AG09319 (cell line): ENCODE data around the gene ANKDD1A.
A peak's percentile ranks its signal among the peaks of the same experiment; 100 is the strongest.

ENCODE experiments used
- DNase-seq: peaks from one replicate; pipeline ENCODE4 v3.0.0-alpha.2; 2010; ENCODE audit warnings: low read depth; ENCODE audit errors: extremely low read depth
- TF ChIP-seq, protein P1 (sequence below): IDR thresholded peaks from 2 replicates; pipeline ENCODE4 v1.5.1; 2011; ENCODE audit warnings: low read depth, mild to moderate bottlenecking, inconsistent platforms, low read length, moderate library complexity

ANKDD1A gene

DNA sequence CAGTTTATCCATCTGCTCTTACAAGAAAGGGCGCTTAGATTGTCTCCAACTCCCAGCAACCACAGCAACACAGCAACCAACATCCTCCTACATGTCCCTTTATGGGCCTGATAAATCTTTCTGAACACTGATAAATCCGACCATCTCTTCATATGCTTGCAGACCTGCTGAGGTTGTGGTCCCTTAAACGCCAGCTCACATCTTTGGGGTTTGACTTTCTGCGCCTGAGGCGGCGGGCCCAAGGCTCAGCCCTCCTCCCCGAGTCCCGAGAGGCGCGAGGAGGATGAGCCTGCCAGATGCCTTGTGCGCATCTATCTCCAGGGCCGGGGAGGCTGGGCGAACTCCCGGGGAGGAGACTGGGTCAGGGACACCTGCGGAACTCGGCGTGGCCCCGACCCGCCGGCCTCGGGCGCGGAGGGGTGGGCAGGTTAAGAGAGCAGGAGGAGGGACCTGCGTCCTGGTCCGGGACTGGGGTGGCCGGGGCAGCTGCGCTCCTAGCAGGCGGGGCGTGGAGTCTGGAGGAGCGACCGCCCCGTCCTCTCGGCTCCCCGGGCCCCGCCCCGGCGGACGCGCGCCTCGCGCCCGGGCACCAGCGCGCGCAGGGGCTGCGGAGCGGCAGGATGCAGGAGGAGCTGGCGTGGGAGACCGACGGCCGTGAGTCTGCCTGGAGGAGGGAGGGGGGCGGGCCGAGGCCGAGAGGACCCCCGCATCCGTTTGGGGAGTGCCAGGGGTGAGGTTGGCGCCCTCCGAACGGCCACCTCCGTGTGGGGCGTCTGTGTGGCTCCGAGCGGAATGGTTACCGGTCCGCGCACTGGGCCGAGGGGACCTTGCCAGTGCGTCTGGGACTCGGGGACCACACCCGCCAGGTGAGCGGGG, at the start of gene ANKDD1A:
Gene ANKDD1A, plus strand, starts transcription at position 592 of the 876 bp plus-strand sequence. Its CDS starts 29 bp downstream, at position 621.
- TF ChIP-seq, protein P1, sequence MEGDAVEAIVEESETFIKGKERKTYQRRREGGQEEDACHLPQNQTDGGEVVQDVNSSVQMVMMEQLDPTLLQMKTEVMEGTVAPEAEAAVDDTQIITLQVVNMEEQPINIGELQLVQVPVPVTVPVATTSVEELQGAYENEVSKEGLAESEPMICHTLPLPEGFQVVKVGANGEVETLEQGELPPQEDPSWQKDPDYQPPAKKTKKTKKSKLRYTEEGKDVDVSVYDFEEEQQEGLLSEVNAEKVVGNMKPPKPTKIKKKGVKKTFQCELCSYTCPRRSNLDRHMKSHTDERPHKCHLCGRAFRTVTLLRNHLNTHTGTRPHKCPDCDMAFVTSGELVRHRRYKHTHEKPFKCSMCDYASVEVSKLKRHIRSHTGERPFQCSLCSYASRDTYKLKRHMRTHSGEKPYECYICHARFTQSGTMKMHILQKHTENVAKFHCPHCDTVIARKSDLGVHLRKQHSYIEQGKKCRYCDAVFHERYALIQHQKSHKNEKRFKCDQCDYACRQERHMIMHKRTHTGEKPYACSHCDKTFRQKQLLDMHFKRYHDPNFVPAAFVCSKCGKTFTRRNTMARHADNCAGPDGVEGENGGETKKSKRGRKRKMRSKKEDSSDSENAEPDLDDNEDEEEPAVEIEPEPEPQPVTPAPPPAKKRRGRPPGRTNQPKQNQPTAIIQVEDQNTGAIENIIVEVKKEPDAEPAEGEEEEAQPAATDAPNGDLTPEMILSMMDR, result no peak

DNA sequence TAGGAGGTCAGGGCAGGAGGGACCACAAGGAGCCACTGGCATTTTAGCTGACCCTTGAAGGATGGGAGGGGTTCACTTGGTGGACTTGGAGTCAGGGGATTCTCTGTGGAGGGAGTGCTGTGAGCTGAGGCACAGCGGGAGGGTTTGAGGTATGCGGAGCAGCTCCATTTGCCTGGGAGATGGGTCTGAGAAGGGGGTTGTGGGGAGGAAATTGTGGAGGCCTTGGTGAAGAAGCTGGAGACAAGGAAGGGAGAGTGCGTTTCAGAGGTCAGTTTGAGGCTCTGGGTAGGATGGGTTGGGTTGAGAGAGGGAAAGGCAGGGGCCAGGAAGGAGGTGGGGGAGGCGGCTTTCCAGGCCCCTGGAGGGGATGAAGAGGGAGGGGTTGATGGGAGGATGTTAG, 49.7 kb upstream of the ANKDD1A start:
- no peak for DNase-seq
- TF ChIP-seq, protein P1, result no peak

More for the DNA sequence above, at the start of gene ANKDD1A:
- no peak for DNase-seq

DNA sequence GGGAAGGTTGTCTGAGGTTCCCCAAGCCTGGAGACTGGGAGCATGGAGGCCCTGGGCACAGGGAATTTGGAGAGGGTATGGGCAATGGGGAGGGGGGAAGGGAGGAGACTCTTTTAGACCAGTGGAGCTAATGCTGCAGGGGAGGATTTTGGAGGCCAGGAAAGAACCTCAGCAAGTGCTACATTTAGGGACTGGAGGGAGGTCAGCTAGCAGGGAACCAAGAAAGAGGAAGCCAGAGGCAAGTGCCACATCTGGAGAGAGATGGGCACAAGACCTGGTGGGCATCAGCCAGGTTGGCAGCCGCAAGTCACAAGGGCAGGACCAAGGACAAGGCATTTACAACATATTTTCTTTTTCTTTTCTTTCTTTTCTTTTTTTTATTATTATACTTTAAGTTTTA, 49.3 kb upstream of the ANKDD1A start:
- DNase-seq, result no peak
- TF ChIP-seq, protein P1, result no peak

DNA sequence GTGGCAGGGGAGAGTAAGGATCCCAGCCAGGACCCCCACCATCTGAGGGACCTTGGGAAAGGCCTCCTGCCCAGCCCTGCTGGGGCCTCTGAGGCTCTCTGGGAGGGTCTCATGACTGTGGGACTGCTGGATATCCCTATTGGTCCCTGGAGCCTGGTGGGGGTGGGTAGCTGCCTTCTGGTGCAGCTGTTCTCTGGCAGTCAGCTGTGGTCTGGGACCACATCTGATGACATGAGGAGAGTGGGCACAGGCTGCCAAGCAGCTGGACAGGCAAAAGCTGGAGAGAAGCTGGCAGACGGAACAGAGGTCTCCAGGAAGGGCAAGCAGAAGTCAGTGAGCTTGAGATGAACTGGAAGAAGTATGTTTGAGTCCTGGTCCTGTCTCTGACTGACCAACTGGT, 47.6 kb upstream of the ANKDD1A start:
- TF ChIP-seq, protein P1, result no peak
- DNase-seq, result no peak

DNA sequence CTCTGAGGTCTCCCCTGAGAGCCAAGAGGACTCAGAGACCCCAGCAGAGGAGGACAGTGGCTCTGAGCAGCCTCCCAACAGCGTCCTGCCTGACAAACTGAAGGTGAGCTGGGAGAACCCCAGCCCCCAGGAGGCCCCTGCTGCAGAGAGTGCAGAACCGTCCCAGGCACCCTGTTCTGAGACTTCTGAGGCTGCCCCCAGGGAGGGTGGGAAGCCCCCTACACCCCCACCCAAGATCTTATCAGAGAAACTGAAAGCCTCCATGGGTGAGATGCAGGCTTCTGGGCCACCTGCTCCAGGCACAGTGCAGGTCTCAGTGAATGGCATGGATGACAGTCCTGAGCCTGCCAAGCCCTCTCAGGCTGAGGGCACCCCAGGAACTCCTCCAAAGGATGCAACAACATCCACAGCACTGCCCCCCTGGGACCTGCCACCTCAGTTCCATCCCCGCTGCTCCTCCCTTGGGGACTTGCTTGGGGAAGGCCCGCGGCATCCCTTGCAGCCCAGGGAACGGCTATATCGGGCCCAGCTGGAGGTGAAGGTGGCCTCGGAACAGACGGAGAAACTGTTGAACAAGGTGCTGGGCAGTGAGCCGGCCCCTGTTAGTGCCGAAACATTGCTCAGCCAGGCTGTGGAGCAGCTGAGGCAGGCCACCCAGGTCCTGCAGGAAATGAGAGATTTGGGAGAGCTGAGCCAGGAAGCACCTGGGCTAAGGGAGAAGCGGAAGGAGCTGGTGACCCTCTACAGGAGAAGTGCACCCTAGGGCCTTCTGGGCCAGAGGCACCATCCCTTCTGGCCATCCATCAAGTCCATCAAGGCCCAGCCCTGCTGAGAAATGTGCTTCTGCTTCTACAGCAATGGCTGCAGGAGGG, 46.3 kb upstream of the ANKDD1A start:
- TF ChIP-seq, protein P1, result no peak
- no peak for DNase-seq

DNA sequence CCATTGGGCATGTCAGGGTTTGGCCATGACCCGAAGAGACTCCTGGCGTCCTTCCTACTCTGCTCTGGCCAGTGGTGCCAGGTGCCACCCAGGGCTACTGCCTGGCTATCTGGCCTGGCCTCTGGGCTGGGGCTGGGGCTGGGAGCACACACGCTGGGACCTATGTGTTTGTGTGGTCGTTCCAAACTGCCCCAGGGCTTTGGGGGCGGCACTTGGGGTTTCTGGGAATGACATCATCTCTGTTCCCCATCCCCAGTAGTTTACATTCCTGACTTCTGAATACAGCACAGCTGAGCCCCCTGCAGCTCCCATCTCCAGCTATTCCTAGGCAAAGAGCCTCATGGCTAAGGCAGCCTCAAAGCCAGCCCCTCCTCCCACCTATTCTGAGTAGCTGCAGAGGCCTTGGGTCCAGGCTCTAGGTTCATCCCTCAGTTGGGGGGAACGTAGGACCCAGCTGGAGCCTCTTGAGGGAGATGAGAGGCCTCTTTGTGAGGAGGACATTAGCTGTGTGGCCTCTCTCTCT, 45.6 kb upstream of the ANKDD1A start:
- peak; percentile 74 for DNase-seq
- TF ChIP-seq, protein P1, result no peak
